Vagina (tissue), 2 donors: Measurements from ENCODE around the gene ZNF689.

ENCODE experiments used
- POLR2A ChIP-seq, 2 donors: fragments of 450-650 bp; IDR thresholded peaks; one replicate each; pipeline ENCODE4 v1.6.1; 2017; ENCODE audit warnings: antibody characterized with exemption in 2 of 2, mild to moderate bottlenecking in 2 of 2, moderate library complexity in 2 of 2
- POLR2AphosphoS5 ChIP-seq, 2 donors: sonication (generic); formaldehyde crosslinking; IDR thresholded peaks; one replicate each; pipeline ENCODE4 v1.9.0; 2017; ENCODE audit warnings: antibody characterized with exemption in 2 of 2, mild to moderate bottlenecking in 2 of 2, low read depth in 1 of 2; ENCODE audit not compliant: insufficient read depth in 1 of 2
- TF ChIP-seq, protein P1 (sequence below), 3 experiments: fragments of 450-650 bp in 2 of 3; fragments of 200-600 bp in 1 of 3; sonication (generic) in 1 of 3; IDR thresholded peaks; one replicate each; pipeline ENCODE4 v1.5.1; 2017 to 2019; ENCODE audit warnings: antibody characterized with exemption in 3 of 3, mild to moderate bottlenecking in 2 of 3, moderate library complexity in 2 of 3

- TF ChIP-seq POLR2A (IDR thresholded peaks at IDR 0.05) = no peak
- TF ChIP-seq, protein P1, sequence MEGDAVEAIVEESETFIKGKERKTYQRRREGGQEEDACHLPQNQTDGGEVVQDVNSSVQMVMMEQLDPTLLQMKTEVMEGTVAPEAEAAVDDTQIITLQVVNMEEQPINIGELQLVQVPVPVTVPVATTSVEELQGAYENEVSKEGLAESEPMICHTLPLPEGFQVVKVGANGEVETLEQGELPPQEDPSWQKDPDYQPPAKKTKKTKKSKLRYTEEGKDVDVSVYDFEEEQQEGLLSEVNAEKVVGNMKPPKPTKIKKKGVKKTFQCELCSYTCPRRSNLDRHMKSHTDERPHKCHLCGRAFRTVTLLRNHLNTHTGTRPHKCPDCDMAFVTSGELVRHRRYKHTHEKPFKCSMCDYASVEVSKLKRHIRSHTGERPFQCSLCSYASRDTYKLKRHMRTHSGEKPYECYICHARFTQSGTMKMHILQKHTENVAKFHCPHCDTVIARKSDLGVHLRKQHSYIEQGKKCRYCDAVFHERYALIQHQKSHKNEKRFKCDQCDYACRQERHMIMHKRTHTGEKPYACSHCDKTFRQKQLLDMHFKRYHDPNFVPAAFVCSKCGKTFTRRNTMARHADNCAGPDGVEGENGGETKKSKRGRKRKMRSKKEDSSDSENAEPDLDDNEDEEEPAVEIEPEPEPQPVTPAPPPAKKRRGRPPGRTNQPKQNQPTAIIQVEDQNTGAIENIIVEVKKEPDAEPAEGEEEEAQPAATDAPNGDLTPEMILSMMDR (IDR thresholded peaks at IDR 0.05) = no peak
- no peak for TF ChIP-seq POLR2AphosphoS5 (IDR thresholded peaks at IDR 0.05; ENCODE audit: insufficient read depth in 1 of 2, low read depth in 1 of 2)
Measured at GRCh38 chr16:30606004-30606403, 4.2 kb downstream of the ZNF689 start.
